ENCODE measurements around the gene SMIM35.
"Not testable (repeated sequence)": the region's sequence is repeated elsewhere in the genome, so short reads cannot be mapped to it uniquely, and the experiment has no call there.

The SMIM35 gene

DNA sequence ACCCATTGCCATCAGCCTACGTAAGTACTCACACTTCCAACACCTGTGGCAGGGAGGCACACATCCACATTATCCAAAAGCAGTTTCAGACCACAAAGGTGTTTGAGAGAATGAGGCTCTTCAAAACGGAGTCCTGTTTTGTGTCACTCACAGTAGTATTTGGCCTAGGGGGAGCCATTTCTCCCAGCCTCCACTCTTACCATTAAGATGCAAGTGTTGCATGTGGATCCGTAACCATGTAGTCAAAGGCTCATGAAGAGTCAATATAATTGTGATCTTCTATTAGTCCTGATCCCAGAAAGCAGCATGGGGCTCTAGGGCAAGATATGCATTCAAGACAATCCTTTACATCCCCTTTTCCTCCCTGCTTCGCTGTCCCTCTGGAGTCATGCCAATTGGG is 59.1 kb downstream of the SMIM35 start:
- no peak for DNase-seq (ENCODE audit: low spot score)

DNA sequence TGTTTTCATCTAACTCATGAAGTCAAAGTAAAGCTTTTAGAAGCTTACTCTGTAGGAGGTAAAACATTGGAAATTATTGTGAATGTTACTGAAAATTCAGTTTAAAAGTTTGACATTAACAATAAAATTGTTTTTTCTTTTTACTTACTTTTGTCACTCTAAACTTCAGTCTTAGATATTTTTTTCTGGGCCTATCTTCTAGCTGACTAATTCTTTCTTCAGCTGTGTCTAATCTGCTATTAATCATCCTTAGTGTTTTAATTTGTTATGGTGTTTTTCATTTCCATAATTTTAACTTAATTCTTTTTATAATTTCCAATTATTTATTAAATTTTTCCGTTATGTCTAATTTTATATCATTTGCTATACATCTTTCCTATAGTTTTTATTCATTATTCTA is 65.6 kb downstream of the SMIM35 start:
- no peak for DNase-seq (ENCODE audit: low spot score)

DNA sequence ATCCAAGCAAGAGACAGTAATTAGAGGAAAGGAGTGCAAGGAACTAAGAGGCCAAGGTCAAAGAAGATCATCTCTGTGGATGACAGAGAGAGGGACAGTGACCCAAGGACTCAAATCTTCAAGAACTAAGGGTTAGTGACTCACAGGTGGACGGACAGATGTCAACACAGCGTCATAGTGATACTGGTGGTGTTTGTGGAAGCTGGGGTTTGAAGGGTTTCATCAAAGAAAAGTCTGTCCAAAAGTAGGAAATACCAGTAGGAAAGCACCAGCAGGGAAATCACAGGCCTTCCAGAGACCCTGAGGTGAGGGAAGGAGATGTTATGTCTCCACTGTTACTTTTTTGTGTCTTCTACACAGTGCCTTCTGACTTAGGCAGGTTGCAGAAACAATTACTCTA is 68.4 kb downstream of the SMIM35 start:
- no peak for DNase-seq (ENCODE audit: low spot score)

DNA sequence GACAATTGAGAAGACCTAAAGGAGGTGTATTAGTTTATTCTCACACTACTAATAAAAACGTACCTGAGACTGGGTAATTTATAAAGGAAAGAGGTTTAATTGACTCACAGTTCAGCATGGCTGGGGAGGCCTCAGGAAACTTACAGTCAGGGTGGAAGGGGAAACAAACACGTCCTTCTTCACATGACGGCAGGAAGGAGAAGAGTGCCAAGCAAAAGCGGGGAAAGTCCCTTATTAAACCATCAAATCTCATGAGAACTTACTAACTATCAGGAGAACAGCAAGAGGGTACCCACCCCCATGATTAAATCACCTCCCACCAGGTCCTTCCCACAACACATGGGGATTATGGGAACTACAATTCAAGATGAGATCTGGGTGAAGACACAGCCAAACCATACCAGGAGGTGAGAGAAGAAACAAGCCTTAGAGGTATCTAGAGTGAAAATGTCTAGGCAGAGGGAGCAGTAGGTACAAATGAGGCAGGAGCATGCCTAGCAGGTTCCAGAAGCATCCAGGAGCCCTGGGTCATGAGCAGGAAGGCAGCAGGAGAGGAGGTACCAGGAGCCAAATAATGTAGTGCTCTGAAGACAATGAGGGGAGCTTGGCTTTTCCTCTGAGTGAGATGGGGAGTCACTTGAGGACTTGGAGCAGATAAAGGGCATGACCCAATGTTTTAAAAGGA is 69.0 kb downstream of the SMIM35 start:
- DNase-seq (ENCODE audit: low spot score) = no peak

DNA sequence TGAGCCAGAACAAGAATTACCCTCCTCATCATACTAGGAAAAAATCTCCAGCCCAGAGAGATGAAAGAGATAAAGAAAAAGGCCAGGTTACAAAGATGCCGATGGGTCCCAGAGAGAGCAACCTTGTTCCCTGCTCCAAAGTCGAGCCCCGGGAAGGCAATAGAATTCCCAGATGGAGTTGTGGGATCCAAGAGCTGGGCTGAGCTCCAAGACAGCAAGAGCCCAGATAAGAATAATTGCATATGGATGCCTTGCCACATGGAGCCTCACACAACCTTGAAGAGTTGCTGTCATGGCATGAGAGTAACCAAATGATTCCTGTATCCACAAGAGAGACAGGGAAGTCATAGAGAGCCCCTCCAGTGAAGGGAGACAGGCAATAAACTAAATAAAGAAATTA is 69.7 kb downstream of the SMIM35 start:
- DNase-seq (ENCODE audit: low spot score) = no peak

DNA sequence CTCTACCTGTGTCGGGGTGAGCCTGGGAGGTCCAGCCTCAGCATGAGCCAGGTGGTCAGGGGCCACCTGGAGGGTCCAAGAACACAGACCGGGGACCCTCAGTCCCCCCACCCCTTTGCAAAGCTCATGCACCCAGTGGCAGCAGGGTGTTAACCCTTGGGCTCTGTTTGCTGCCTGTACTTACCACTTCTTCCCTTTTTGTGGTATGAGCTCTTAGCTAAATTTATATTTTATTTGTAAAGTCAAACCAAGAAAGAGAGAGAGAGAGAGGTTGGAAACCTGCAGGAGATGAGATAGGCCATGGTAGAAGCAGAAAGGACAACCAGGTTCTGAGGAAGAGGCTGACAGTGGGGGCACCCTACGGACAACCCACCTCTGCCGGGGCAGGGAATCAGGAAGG is 70.7 kb downstream of the SMIM35 start:
- no peak for DNase-seq (ENCODE audit: low spot score)

DNA sequence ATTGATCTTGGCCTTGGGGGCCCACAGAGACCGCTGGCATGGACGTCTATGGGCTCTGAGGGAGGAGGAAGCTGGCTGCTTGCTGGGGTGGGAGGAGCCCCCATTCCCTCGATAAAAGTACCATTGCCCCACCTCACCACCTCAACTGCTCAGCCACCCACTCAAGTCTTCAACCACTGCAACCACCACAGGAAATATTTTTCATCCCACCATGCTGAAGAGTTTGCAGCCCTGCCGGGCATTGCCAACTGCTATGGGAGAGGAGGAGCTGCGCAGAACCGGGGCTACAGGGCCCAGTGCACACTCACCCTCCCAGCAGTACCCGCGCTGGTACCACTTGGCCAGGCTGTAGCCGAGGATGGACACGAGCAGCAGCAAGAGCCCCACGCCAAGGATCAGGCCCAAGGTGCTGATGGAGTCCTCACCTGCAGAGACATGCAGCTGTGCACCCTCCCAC is 71.3 kb downstream of the SMIM35 start:
- no peak for DNase-seq (ENCODE audit: low spot score)

DNA sequence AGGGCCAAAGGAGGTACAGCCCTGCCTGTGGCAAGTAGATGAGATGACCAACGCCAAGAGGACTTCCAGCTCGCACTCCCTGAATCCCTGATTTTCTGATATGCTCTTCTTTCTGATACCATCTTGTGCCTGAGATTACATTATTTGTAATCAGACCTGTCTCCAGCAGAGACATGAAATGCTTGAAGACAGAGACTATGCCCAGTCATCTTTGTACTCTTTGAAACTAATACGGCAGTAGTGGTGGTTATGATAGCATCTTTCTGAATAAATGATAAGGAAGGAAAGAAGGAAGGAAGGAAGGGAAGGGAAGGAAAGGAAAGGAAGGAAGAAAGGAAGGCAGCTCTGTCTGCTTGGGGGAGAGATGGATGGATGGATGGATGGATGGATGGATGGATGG is 72.7 kb downstream of the SMIM35 start:
- DNase-seq (ENCODE audit: low spot score) = no peak

DNA sequence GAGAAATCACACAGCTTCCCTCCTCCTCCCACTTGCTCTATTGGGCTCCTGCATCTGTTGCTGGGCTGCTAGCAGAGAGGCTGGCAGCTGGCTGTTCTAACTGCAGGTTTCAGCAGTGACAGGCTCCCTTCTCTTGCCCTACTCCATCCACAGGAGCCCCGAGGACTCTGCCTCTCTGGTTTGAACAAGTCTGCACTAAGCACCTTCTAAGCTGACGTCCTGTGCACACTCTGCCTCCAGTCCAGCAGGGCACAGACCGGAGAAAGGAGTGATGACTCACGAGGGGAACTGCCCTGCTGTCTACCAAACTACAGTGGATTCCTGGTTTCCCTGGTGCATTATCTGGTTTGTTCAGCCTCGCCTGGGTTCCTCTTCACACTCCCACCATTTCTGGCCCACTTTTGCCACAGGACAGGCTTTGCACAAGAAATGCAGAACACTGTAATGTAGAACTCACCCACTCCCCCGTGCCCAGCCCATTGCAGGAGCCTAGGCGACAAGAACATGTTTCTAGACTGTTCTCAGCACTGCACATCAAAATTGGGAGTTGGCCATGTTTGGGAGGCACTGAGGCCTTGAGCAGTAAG is 74.6 kb downstream of the SMIM35 start:
- DNase-seq (ENCODE audit: low spot score) = no peak

DNA sequence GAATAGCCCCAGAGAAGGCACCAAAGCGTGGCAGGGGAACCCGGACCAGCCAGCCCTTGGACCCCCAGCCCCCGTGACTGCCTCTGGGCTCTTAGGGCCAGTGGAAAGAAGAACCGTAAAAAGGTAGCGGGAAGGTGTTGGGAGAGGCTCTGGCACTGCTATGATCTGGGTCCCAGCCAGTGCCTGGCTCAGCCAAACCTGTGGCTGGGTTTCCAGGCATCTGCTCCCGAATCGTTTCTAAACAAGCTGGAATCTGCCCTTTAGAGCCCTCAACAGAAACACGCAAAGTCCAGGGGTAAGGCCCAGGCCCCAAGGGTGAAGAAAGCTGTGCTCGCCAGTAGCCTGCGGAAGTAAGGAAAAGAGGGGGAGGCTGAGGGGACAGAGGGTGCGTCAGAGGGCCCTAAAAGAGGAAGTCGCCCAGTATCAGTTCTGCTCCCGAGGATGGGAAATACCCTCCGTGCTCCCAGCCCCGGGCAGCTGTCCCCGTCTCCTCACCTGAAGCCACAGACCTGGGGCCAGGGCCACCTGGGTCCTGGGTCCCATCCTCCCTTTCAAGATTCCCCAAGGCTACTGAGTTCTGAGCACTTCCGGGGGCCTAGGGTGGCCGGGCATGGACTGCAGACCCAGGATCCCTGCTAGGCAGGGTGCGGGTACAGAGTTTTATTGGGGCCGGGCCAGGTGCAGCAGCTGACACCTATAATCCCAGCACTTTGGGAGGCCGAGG is 75.9 kb downstream of the SMIM35 start:
- no peak for DNase-seq (ENCODE audit: low spot score)

DNA sequence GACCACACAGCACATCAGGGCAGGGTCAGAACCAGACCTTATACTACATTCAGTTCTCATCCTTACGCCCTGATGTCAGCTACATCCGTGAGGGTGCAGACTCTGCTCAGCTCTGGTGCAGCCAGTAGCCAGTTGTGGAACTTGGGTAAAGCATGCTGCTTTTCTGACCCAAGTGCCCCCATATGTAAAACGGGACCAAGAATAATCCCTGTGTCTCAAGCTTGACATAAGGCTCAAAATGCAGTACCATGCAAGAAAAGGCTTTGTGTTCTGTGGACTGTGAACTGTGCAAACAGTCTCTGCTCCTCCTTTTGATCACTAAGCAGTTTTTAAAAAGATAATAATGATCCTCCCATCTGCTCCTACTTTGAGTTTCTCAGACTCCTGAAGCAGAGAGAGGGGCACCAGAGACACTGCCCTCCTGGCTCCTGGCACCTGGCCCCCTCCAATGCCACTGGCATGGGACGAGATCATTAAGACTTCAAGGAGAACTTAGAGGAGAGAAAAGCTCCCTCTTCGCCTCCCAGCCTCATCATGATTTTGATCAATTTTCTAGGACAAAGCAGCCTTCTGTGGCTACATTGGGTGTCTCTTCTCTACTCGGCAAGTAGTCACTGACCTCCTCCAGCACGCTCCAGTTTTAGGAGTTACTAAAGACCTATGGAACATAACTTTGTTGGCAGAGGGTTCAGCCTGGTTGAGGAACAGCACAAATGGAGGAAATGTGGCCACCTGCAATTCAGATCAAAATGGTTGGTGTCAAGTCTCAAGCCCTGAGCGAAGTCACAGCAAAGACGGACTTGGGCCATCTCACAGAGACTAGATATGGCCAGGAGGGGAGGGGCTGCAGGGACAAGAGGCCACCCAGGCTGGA is 76.7 kb downstream of the SMIM35 start:
- no peak for DNase-seq (ENCODE audit: low spot score)

DNA sequence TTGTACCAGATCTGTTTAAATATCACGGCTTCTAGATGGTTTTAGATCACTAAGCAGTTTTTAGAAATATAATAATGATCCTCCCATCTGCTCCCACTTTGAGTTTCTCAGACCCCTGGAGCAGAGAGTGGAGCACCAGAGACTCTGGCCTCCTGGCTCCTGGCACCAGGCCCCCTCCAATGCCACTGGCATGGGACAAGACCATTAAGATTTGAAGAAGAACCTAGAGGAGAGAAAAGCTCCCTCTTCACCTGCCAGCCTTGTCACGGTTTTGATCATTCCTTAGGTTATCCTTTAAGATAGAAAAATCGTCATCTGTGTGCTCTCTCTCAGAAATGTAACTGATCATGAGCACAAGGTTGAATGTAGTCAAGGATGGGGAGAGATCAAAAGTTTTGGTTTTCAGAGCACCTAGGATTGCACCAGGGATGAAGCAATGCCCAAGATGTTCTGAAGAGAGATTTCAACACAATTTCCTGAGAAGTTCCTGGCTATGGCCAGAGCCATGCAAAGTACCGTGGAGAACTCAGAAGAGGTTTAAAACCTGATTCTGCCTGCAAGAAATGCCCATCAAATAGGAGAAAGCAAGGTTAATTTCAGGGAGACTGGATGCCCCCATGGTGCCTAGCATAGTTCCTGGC is 78.4 kb downstream of the SMIM35 start:
- DNase-seq (ENCODE audit: low spot score) = no peak

DNA sequence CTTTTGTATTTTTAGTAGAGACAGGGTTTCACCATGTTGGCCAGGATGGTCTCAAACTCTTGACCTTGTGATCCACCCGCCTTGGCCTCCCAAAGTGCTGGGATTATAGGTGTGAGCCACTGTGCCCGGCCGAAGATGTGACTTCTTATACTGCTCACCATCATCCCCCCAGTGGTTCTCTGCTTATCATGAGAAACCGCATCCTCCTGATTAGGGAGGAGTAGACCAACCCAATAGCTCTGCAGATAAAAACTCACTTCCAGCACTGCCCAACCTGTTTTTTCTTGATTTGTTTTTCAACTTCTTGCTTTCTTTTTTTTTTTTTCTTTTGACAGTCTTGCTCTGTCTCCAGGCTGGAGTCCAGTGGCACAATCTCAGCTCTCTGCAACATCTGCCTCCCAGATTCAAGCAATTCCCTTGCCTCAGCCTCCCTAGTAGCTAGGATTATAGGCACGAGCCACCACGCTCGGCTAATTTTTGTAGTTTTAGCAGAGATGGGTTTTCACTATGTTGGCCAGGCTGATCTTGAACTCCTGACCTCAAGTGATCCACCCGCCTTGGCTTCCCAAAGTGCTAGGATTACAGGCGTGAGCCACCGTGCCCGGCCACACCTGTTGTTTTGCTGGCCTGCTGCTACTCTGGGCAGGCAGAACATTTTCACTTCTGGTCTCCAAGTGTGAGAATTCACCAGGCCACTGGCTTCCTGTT is 79.0 kb downstream of the SMIM35 start:
- DNase-seq (ENCODE audit: low spot score) = not testable (repeated sequence)

DNA sequence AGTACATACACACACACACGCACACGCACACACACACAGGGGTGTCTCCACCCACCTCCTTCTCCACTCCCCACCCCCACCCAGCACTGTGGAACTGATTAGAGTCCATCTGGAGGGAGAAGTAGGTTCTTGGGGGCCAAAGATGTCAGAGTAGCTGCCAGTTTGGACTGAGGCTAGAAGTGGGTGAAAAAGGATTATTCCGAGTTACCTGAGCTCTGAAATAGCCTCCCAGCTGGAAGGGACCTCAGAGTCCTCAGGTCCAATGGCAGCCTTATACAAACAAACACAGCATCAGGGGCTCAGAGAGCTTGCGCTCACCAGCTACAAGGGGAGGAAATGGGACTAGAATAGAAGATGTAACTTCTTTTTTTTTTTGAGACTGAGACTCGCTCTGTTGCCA is 79.7 kb downstream of the SMIM35 start:
- no peak for DNase-seq (ENCODE audit: low spot score)

DNA sequence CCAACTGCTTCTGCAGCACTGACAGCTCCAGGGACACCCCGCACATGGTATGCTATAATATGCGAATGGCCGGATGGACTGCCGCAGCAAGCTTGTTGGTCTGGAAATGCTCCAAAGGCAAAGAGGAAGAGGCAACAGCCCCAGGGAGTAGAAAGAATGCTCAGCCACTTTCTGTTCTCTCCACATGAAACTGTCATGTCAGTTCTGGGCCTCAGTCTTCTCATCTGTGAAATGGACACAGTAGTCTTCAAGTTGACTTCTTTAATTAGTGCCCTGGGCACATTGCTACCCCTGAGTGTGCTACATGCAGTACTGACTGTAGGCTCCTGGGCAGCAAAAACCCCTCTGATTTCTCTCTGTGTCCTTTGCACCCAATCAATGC is 80.6 kb downstream of the SMIM35 start:
- DNase-seq (ENCODE audit: low spot score) = no peak

DNA sequence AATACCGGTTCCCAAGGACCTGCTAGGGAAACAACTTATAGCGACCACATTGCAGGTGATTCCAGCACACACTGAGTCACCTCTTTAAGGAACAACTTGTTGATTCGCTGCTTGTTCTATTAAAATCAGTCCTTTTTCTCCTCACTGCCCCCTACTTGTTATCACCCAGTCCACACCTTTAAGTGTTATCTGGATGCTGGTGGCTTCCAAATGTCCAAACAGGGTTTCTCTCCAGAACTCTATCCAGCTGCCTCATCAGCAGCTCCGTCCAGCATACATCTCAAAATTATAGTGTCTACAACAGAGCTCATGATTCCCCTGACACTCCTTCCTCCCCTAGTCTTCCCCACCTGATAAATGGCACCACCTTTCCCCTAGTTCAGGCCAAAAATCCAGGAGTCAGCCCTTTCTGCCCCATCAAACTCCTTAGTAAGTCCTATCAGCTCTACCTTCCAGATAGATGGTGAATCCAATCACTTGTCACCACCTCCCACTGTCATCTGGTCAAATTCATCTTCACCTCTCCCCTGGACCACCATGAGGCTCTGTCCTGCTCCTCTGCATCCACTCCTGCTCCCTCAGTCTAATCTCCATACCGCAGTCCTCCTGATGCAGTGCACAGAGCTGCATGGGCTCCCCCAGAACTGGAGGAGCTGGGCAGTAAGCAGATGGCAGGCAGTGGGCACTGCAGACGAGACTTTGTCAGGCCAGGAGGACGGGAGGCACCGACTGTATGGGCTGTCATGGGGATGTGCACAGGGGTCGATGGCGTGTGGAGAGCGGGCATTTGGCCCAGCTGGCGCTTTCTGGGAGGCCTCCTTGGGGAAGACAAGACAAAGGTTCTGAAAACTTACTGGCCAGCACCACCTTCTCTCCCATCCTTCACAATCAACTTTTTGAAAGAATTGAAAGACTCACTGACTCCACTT is 81.3 kb downstream of the SMIM35 start:
- DNase-seq (ENCODE audit: low spot score) = no peak

DNA sequence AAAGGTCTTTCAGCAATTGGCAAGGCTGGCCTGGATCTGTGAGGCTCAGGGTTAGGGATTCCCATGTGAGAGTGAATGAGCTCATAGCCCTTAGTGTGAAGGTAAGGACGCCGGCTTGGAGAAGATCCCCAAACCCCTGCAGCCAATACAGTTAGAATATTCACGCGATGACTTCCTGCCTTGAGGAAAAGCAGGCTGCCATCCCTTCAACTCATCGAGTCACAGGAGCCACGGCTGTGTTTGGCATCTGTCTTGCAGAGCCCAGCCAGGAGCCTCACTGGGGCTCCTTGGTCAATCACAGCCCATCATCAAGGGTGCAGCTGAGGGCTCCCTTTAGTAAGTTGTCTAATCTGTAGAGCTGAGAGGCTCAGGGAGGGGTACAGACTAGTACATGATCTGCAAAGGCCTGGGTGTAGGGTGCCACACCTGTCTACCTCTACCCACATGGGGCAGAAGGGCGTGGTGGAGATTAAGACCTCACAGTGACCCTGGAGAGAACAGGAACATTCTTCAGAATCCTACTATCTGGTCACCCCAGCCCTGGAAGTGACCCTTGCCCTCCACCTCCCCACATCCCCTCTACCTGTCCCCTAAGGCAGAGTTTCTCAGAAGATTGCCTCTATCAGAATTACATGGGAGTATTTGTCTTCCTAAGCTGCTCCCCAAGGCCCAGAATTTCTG is 82.1 kb downstream of the SMIM35 start:
- no peak for DNase-seq (ENCODE audit: low spot score)

DNA sequence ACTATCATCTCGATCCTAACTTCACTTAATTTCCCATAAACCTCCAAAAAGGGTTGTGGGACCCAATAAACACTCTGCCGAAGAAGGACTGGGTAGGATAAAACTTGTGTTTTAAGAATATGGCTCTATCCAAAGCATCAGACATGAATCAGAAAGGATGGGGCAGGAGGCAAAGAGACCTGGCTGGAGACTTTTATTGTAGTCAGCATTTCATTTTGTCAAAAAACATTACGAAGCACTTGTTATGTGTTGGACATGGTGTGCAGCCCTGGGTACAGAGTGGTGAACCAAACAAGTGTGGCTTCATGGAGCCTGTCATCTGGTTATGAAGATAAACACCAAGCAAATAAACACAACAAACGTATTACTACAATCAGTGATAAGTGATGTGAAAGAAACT is 83.3 kb downstream of the SMIM35 start:
- DNase-seq (ENCODE audit: low spot score) = no peak

DNA sequence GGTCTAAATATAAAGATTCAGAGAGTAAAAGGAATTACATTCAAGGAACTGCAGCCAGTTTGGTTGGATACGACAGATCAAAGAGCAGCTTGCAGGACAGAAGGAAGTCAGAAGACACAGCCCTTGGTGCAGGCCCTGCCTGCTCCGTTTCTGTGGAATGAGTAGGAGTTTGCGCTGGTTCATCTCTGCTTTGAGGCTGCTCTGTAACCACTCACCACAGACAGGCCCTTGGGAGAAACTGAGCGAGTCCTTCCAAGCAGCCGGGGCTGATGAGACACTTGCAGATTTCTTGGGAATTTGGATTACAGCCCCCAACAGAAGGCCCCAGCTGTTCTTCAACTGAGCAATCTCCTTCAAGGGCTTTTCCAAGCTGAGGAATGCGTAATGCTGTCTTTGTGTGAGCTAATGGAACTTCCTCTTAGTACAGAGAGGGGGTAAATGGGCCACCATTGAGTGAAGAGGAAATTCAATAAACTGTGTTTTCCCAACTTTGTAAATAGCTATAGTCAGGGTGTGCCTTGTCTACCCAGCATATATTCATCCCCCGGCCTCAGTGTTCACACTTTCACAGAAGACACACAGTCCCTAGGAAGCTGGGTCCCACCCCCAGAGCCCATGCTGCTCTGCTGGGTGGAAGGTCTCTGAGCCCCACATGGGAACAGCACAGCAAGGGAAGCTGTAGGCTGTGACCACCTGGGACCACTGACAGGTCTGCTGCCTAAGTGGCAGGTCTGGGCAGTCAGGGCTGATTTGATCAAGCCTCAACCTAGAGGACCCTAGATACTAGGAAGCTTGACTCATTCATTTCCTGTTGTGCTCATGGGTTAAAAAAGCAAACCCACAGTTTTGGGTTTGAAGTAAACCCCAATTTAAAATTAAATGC is 84.0 kb downstream of the SMIM35 start:
- no peak for DNase-seq (ENCODE audit: low spot score)
